DOHH2 (cell line): Measurements from ENCODE around the gene IGDCC3.

ENCODE experiments used
- EZH2phosphoT487 ChIP-seq: fragments of 200-600 bp; sonication (generic); IDR thresholded peaks from 2 replicates; pipeline ENCODE4 v1.6.1; 2017; ENCODE audit warnings: borderline replicate concordance, mild to moderate bottlenecking, antibody characterized with exemption, low read length, moderate library complexity, mixed read lengths
- TF ChIP-seq, protein P1 (sequence below): fragments of 200-600 bp; sonication (generic); IDR thresholded peaks from one replicate; pipeline ENCODE4 v1.5.1; 2014; ENCODE audit warnings: antibody characterized with exemption, mild to moderate bottlenecking, low read depth, low read length; ENCODE audit not compliant: poor library complexity, severe bottlenecking

DNA sequence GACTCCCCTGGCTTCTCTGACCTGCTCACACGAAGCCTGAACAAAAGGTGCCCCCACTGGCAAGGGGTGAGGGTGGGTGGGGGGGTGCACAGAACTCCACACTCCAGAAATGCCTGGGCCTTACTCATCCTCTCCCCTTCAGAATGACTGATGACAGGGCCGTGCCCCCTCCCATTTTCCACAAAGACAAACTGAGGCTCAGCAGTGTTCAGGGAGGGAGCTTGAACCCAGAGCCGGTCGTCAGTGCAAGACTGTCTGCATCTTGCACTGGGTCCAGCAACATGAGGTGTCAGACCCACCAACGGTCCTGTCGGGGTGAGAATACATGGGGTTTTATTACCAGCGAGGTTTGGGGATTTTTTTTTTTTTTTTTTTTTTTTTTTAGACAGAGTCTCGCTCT is 15.3 kb downstream of the IGDCC3 start:
- TF ChIP-seq, protein P1, sequence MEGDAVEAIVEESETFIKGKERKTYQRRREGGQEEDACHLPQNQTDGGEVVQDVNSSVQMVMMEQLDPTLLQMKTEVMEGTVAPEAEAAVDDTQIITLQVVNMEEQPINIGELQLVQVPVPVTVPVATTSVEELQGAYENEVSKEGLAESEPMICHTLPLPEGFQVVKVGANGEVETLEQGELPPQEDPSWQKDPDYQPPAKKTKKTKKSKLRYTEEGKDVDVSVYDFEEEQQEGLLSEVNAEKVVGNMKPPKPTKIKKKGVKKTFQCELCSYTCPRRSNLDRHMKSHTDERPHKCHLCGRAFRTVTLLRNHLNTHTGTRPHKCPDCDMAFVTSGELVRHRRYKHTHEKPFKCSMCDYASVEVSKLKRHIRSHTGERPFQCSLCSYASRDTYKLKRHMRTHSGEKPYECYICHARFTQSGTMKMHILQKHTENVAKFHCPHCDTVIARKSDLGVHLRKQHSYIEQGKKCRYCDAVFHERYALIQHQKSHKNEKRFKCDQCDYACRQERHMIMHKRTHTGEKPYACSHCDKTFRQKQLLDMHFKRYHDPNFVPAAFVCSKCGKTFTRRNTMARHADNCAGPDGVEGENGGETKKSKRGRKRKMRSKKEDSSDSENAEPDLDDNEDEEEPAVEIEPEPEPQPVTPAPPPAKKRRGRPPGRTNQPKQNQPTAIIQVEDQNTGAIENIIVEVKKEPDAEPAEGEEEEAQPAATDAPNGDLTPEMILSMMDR = no peak
- TF ChIP-seq EZH2phosphoT487 = no peak
